HG02870 (cell line): ENCODE data around the gene DIAPH3.

Experiments
- ATAC-seq: cut with Tn5 transposase; IDR thresholded peaks from one replicate; pipeline ENCODE4 v1.9.1; 2021; ENCODE audit warnings: mild to moderate bottlenecking, moderate library complexity; ENCODE audit not compliant: unreplicated experiment

The DIAPH3 gene

DNA sequence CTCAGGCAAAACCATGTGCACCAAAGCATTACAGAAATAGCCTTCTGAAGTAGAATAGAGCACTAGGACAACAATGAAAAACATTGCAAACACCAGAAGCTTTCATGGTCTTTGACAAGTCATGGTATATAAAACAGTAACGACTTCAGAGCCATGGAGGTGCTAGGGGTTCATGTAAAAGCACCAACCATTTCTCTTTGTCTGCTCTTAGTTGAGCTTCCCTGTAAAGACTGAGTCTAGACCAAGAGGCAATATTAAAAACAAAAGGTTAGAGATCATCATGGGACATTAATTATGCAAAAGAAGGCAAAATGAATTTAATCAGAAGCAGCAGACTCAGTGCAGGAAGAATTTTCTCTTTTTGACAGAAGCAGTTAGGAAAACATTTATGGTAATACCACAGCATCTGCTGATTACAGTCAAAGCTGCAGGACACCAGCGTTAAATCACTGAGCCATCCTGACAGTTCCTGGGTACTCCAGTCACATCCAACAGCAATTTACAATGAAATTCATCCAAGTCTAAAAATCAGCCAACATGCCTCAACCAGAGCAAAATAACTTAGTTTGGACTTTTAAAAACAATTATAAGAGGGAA is 476.8 kb downstream of the DIAPH3 start:
- ATAC-seq: no peak

DNA sequence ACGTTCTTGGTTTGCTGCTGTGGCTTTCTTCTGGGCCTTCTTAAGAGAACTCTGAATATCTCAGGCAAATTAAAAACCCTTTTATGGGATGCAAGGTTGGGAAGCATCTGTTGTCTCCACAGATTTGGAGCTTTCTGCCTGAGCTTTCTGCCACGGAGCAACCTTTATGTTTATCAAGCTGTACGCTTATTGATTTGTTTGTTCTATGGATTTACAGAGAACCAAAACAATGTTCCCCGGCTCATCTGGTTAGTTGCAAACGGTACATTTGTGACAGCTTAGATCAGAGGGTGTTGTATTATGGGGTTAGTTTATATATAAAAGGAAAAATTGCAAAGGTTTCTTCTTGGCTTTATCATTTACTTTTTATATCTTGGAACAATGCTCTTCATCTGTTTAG is 479.6 kb downstream of the DIAPH3 start:
- ATAC-seq: no peak

DNA sequence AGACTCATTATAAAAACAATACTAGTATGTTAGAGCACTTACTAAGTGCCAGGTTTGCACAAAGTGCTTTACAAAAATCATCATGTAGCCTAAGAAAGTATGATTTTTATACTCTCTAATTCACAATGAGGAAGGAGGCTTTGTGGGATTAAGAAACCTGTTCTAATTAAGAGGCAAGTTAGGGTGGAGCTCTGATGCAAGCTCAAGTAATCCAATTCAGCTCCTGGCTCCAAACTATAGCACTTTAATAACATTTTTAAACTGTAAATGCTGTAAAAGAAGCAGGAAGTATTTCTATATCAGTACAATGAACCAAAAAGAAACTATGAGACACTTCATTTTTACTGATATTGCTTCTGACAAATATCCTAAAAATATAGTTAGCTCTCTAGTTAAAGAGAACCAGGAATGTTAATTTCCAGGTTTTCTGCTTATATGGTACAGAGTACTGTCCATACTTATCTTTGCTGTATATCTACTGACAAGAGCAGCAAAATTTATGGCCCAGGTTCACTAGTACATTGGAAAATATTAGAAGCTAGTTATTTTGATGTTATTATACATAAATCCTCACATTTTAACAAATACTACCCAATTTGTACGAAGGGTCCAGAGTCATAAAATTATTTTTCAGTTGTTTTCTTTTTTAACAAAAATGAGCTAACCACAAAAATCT is 482.0 kb downstream of the DIAPH3 start:
- no peak for ATAC-seq

DNA sequence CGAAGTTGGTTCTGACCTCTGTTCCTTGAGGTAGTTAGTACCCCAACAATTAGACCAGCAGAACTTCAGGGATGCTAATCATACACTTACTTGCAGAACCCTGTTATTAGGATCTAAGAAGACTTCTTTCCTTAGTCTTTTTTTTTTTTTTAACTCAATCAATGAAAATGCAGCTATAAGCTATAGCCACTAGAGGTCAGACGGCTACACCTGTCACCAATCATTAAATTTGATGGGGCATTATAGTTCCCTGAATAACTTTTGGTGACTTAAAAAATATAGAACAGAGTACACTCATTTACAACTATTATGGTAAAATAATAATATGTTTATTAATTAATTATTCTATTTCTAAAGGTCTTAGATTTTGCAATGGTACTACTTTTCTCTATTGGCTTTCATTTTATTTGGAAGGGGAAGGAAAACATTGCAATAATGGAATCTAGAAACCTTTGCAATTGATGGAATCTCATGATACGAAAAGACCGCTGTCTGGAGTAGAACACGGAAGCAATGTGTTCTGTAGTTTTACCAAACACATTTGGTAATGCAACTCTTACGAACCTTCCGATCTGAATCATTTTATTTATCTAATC is 483.2 kb downstream of the DIAPH3 start:
- no peak for ATAC-seq

DNA sequence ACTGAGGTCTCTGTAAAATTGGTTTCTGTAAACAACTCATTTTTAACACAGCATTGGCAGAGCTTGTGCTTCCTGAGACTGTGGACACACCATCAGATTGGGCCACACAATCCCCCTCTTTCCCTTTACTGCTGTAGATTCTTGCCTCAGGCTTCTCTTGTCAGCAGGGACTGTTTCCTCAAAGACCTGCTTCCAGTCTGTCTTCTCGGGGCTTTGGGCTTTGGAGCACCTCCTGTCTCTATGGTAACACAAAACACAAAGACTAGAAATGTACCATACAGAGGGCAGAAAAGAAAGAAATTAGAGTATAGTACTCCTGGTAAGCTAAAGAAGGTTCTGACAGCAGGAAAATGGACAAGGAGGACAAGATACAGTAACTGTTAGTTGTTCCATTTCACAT is 484.5 kb downstream of the DIAPH3 start:
- no peak for ATAC-seq

DNA sequence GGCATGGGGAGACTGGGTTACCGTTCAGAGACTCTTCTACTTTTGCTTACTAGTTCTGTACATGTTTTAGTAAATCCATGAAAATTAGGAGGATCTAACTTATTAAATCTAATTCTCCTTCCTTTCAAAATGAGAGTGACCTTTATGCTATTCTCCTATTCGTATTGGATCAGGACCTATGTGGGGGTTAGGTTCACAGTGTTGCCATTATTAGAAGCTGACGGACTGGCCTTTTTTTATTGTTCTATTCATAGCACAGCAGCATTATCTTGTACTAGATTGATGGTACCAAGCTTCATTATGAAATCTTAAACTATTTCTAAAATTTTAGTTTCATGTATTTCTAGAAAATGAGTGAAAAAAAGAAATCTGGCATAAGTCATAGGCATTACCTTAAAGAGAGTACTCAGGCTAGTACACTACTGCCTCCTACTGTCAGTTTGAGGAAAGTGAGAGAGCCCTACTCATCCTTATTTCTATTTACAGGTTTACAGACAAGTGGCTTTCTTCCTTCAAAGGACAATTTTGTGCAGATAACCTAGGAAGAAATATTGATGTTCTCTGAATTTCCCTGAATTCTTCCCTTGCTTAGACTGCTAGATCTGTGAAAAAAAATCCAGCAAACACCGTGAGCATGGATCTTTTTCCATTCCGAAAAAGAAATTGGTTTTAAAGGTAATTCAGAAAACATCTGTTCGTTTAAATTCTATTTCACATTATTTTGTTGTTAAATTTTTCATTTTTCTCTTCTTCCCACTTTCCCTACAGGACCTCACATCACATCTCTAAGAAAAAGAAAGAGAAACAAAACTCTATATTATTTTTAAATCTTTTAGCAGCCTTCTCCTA is 485.5 kb downstream of the DIAPH3 start:
- ATAC-seq: peak; percentile 81

DNA sequence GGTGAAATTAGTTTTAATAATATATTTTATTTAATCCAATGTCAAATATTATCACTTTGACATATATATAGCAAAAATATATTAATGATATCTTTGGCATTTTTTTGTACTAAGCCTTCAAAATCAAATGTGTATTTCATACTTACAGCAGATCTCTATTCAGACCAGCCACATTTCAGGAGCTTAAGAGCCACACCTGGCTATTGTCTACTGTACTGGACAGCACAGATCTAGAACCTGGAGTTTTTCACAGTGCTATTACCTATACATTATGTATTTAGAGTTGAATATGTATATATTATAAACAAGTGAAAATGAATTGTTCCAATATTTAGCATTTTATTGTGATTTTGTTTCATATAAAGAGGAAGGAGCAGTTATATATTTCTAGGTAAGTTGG is 486.3 kb downstream of the DIAPH3 start:
- no peak for ATAC-seq

DNA sequence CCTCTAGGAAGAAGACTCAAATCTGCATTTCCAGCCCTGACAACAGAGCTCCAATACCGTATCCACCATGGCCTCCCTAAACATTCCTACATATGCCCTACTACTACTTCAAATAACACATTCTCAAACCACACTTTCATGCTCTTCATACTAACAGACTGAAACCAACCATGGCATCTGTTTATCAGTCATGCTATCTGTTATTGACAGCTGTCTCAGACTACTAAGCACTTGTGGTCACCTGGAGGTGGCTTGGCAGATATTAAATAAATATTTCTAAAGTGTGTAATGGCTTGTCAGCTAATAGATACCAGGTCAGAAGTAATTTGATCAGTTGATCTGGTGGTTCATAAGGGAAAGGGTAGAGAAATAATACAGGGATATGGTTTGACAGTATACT is 489.1 kb downstream of the DIAPH3 start:
- ATAC-seq: no peak

DNA sequence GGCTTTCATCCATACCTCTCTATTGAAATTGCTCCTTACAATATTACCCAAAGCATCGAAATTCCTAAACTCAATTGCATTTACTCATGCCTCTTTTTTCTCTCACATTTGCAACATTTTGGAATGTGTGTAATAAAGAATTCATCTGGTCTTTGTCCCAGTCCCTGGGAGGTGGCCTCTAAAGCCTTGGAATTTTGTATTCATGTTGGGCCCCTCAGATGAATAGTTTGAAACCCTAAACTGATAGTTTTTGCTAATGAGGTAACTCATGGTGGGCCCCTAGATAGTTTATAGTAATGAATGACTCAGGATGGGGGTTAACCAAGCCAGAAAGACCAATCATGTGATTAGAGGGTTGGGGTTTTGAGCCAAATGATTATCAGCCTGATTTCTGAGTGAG is 490.4 kb downstream of the DIAPH3 start:
- no peak for ATAC-seq

DNA sequence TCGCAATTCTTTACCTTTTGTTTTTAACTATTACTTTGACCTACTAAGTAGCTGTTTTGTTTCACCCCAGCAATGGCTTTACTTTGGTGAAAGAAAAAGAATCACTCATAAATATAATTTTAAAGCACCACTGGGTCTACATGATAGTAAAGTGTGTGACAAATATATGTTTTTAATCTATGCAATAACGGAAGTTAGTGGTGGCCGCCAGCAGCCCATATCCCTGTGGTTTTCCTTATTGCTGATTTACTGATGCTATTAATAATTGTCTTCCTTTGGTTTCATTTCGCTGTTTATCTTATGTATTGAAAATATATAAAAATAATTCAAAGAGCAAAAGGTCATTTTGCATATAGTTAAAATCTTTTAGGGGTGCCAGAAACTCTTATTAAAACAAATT is 491.3 kb downstream of the DIAPH3 start:
- no peak for ATAC-seq

DNA sequence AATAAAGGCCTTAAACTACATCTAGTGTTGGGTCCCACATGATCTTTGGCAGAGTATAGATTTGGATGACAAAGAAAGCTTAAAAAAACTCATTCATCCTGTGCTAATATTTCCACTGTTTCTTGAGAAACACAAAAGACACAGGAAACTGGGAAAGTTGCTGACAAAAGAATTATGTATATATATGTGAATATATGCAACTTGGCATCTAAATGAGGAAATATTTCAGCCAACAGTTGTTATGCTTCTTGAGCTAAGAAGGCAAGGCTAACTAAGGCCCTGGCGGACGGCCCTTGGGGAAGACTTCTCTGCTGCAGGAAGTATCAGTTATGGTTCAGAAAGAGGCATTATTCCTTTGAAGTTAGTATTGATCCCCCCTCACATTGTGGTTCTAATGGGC is 491.8 kb downstream of the DIAPH3 start:
- ATAC-seq: no peak

DNA sequence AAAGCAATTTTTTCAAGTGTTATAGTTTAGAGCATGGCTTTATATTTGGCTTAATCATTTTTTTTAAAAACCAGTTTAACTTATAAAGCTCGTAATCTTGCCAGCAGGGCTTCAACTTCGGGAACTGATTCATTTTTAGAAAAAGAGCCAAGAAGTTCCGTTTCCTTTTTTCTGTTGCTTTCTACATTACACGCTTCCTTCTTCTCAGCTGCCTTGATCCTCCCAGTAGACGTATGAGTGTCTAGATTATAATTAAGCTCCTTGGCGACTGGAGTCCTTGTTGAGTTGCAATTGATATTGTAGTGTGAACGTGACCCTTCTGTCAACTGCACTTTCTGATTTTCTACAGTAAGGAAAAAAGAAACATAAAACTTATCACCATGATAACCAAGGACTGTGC is 497.2 kb downstream of the DIAPH3 start:
- ATAC-seq: peak; percentile 73

DNA sequence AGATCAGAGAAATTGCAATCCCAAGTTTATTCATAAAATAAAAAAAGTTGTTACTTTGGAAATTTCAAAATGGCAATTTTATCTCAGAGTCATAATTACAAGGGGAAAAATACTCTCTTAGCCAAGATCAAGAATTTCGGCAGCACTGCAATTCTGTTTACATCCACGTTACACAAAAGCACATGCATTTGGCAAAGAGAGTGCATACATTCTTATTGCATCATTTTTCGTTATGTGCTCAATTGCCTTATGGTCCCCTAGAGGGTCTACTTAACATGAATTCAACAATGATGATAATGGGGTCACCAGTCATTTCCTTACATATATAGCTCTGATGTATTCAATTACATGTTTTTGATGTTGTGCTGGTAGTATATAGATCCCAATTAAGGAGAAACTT is 498.0 kb downstream of the DIAPH3 start:
- no peak for ATAC-seq

DNA sequence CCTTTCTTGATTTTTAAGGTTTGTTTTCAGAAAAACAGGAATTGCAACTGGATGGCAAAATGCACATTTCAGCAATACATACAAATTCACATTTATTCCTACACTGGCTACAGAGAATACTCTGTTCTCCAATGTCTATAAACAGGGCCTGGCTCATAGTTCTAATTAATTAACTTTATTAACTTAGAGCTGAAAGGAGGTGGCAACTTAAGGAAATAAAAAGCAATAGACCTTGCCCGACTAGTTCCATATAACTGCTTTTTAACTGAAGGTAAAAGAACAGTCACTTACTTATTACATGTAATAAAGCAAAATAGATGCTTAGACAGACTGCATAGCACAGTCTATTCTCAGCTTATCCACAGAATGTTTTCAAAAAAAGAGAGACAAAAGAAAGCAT is 498.5 kb downstream of the DIAPH3 start:
- no peak for ATAC-seq

DNA sequence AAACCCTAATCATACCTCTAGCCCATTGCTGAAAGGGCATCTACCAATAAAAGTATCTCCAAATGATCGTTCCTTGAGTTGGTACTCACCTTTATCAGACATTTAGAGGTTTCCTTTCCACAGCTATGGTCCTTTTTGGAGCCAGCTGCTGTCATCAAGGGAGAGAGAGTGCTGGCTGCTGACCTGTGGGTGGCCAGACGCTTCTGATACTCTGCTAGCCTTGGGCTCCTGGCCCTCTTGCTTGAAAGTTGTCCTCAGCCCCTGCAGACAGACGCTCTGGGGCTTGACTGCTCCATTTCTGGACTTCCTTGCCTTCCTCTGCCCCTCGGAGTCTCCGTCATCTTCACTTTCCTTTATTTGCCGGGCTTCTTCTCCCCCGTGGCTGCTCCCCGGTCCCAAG is 499.1 kb downstream of the DIAPH3 start:
- no peak for ATAC-seq

DNA sequence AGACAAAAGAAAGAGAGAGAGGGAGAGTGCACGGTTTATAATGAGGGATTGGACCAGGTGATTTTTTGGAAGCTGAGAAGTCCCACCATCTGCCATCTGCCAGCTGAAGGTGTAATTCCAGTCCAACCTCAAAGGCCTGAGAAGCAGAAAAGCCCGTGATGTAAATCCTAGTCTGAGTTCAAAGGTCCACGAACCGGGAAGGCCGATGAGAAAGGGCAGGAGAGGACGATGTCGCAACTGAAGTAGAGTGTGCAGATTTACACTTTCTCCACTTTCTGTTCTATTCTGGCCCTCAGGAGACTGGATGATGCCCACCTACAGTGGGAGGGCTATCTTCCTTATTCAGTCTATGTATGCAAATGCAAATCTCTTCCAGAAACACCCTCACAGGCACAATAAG is 500.0 kb downstream of the DIAPH3 start:
- ATAC-seq: no peak

DNA sequence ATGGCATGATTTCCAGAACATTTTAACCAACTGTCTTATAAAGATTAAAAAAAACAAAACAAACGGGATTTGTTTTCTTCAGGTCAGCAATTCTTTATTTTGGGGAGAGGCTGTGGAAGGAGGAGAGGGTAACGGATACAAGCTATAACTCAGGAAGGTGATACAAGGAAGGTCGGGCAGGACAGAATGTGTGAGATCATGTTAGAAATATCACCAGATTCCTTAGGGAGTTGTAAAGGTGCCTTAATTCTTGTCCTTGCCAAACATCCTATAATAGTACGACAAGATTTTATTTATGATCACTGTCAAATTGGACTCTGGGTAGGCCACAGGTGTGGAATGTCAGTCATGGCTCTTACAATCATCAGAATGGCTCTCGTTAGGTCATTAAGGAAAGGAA is 503.1 kb downstream of the DIAPH3 start:
- no peak for ATAC-seq

DNA sequence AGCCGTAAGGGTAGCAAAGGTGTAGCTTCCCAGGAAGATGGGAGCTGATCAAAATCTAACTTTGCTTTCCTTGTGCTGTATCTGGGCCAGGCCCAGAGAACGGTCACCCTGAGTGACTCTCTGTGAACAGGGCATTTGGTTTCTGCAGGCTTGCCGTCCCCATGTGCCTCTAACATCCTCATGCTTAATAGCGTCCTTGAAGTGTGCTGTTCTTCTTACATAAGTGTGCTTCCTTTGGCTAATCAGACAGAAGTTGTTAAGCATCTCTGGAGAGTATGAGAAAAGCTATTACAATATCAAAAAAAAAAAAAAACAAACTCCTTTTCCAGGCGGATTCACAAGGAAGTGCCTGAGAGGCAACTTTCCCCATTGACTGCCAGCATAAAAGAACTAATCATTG is 503.7 kb downstream of the DIAPH3 start:
- no peak for ATAC-seq

DNA sequence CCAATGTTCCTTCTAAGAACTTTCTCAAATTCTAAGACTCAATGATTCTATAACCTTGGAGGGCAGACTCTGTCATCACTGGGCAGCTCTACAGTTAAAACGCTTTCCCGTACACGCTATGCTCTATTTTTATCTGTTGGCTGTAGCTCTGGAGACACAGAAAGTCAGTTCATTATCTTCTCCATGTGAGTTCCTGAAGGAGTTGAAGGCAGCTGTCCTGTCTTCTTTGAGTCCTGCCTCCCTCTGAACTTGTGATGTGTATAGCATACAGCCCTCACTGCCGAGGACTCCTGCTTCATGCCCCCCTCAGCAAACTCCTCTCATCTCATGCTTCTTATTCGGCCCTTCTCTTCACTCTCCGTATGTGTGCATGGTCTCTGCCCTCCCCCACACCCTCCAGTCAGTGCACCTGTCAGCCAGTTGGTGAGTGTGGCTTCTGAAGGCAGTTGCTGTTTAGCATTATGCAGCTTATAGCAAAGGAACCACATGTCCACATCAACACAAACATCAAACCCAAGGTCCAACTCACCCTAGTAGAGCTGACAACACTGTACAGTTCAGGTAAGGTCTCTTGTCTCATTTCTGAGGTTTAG is 504.9 kb downstream of the DIAPH3 start:
- ATAC-seq: no peak

DNA sequence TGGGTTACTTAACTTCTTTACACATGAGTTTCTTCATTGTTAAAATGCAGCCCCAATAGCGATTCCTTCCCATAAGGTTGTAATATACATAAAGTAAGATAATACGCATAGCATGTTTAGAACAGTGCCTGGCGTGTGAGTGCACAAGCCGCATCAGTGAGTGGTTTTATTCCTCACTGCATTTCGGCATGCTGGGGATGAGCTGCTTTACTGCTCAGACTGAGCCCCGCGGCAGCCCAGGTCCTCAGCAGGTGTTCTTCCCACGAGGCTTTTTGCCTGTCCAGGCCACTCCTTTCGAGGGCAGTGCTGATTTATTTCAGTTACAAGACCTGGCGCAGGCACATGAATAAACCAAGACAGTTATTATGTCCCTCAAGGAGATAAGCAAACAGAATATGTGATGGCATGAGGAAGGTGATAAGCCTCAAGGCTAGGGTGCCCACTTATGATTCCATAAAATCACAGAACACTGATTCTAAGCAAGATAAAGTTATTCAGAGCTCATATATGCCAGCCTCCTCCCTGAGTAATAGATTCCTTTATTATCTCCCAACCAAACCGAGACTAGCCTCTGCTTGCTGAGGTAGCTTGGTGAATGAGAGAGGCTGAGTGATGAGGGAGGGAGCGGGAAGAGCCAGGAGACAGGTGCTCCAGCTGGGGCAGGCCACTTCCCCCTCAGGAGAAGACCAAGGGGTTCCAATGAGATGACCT is 505.5 kb downstream of the DIAPH3 start:
- no peak for ATAC-seq

DNA sequence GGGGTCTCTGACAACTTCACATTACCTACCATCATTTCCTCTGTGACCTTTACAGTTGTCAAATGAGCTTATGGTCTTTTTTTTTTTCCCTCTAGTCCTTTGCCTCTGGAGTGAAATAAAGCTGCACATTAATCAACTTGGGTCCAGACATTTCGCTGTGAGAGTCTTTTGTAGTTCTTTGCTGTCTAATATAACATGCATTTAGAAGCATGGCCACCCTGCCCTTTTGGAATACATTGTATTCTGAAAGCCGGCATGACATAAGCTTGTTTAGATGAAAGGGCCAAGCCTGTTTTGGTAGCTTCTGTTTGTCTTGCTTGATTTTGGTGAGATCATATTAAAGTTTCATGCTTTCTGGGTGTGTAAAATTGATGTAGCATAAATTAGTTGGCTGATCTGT is 509.8 kb downstream of the DIAPH3 start:
- ATAC-seq: no peak
